GM18505 (cell line): ENCODE results near the gene PRPS1L1.

Experiments used
- ATAC-seq: cut with Tn5 transposase; IDR thresholded peaks from one replicate; pipeline ENCODE4 v1.9.1; 2021; ENCODE audit not compliant: unreplicated experiment
- POLR2A ChIP-seq: IDR thresholded peaks from 4 replicates; pipeline ENCODE4 v1.6.1; 2011; ENCODE audit warnings: borderline replicate concordance; ENCODE audit not compliant: insufficient read depth, insufficient read length; ENCODE audit errors: extremely low read depth

The PRPS1L1 gene

GRCh38 chr7:18037609-18038008, 10.0 kb upstream of the PRPS1L1 start:
- no peak for ATAC-seq
- TF ChIP-seq POLR2A: no peak

- TF ChIP-seq POLR2A: no peak
Observed at GRCh38 chr7:18036783-18037182, 9.1 kb upstream of the PRPS1L1 start.

GRCh38 chr7:18030758-18031157, 3.1 kb upstream of the PRPS1L1 start:
- TF ChIP-seq POLR2A: no peak
- ATAC-seq: no peak

More at GRCh38 chr7:18036783-18037182, 9.1 kb upstream of the PRPS1L1 start:
- no peak for ATAC-seq

- TF ChIP-seq POLR2A: no peak
- ATAC-seq: no peak
Observed at GRCh38 chr7:18020138-18020715, 7.4 kb downstream of the PRPS1L1 start.

- ATAC-seq: no peak
- TF ChIP-seq POLR2A: no peak
Observed at GRCh38 chr7:18019555-18019954, 8.1 kb downstream of the PRPS1L1 start.

GRCh38 chr7:18018296-18019215, 9.1 kb downstream of the PRPS1L1 start:
- ATAC-seq: no peak
- no peak for TF ChIP-seq POLR2A

GRCh38 chr7:18016547-18017444, 10.8 kb downstream of the PRPS1L1 start:
- no peak for ATAC-seq

GRCh38 chr7:18013936-18014335, 13.7 kb downstream of the PRPS1L1 start:
- ATAC-seq: no peak
- no peak for TF ChIP-seq POLR2A

More at GRCh38 chr7:18016547-18017444, 10.8 kb downstream of the PRPS1L1 start:
- TF ChIP-seq POLR2A: no peak

GRCh38 chr7:18004372-18004771, 23.3 kb downstream of the PRPS1L1 start:
- no peak for TF ChIP-seq POLR2A
- ATAC-seq: no peak

GRCh38 chr7:18003286-18003994, 24.2 kb downstream of the PRPS1L1 start:
- no peak for TF ChIP-seq POLR2A
- ATAC-seq: no peak

- TF ChIP-seq POLR2A: no peak
- no peak for ATAC-seq
Observed at GRCh38 chr7:17998692-17999091, 29.0 kb downstream of the PRPS1L1 start.

GRCh38 chr7:17996442-17997223, 31.0 kb downstream of the PRPS1L1 start:
- TF ChIP-seq POLR2A: no peak
- no peak for ATAC-seq
